Ureter (tissue), 1 donor: ENCODE results near the gene C9orf40. TPM values are rescaled to one million over a fixed set of nuclear protein-coding genes. Genes with fewer than 3 reads are reported as not detected.

Experiments used
- DNase-seq: peaks from one replicate; pipeline ENCODE4 v3.0.0-alpha.2; 2020; ENCODE audit warnings: low spot score
- total RNA-seq: library from RNA; stranded (reverse); gene quantifications from one replicate; pipeline ENCODE4 v1.2.4, GENCODE V29; 2023
- donor health status: DM: yes; HTN: yes; CAD: no.

The C9orf40 gene, protein sequence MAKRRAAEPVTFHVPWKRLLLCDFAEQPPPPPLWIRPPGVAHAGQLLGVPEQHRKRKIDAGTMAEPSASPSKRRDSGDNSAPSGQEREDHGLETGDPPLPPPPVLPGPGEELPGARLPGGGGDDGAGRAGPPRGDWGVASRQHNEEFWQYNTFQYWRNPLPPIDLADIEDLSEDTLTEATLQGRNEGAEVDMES
- total RNA-seq = 3.2 TPM

DNA sequence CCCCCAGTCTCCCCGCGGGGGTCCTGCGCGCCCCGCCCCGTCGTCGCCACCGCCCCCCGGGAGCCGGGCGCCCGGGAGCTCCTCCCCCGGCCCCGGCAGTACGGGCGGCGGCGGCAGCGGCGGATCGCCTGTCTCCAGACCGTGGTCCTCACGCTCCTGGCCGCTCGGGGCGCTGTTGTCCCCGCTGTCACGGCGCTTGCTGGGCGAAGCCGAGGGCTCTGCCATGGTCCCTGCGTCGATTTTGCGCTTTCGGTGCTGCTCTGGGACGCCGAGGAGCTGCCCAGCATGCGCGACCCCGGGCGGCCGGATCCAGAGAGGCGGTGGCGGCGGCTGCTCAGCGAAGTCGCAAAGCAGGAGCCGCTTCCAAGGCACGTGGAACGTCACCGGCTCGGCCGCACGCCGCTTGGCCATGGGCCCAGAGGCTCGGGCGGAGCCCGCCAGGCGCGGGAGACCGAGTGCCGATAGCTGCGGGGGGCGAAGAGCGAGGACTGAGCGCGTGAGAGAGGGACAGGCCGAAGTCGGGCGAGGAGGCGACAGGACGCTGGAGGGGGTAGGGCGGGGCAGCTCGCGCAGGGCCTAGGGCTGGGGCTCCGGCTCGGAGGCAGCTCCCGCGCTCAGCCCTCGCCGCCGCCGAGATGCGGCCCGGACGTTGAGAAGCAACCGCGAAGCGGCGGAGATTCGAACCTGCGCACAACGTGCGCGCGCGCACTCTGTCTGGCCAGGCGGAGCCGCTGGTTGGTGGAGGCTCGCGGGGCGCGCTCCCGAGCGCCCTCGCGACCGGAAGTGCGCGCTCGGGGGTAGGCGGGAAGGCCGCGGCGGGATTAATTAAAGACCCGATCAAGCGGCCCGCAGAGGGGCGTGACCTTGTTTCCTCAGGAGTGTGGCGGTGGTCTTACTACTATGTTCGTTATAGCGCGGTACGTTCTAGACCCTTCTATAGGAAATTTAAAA is at the start of gene C9orf40:
Gene C9orf40 (minus strand): TSS at position 712 of the 951 bp plus-strand sequence. CDS start 301 bp downstream, at position 411.
- DNase-seq = peak; percentile 92

DNA sequence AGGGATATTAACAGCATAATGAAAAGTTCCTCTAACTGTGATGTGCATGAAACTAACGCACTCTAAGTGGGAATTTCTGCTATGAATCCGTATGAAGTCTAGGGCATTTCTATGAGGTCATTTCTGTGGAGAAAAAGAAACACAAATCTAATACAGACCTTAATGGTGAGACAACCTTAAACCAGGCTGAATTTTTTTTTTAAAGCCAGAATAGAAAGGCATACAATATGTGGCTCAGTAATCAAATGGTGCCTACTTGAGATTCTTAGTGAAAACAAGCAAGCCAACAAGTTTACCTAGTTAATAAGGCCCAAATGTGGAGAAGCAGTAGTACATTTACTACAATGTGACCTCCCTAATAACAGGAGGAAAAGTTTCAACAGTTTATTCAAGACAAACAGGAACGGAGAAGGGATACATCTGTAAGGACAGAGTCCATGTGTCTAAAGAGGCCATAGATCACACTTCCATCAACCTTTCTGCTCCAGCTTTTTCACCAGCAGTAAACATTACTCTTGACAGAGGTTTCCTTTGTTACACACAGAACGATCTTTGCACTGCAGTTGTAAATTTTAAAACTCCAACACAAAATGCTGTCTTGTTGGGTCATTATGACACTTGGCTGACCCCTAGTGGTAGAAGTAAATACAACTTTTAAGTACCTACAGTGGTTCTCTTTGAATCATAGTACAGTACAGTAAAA is 49.2 kb upstream of the C9orf40 start:
- no peak for DNase-seq

DNA sequence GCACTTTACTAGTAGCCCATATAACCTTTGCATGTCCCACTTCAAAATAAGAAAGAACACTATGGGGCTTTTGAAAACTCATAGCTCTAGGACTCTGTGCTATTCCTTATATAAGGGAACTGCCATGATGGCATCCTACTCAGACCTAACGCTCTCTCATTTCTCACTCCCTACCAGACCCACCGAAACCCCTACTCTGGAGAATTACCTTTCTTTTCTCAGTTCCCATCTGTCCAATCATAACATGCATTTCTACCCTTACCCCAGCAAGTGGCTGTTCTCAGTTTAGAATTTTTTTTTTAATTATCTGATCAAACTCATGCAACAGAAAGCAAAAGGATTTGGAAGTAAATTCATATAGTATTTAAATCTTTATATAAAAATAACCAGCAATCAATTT is 48.1 kb upstream of the C9orf40 start:
- no peak for DNase-seq

DNA sequence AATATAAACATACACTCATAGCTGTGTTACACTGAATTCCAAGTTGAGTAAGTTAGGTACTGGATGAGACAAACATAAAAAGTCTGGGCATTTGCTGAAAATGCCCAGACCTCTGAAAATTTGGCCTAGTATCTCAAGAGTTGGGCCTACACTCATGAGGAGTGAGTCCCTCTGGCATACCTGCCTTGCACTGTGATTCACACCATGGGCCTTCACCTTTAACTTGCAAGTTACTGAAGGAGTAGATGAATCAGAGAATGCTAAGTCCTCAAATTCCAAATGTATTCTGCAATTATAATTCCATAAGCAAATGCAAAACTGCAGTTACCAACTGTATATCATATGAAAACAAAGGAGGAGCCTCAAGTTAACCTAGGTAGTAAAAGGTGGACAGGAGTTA is 32.3 kb upstream of the C9orf40 start:
- DNase-seq = no peak

DNA sequence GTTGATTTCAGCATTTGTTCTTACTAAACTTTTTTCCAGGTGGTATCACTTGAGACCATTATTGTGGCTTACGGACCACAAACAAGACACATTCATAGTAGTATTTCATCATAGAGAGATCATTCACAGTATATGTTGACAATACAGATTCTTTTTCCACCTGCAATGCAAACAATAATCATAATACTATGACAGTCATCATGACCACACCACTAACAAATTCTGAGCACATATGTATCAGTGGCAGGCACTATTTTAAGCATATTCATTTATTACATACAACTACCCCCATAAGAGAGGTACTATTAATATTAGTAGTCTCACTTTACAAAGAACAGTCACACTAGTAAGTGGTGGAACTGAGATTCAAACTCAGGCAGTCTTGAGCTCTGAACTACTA is 31.0 kb upstream of the C9orf40 start:
- DNase-seq = no peak

DNA sequence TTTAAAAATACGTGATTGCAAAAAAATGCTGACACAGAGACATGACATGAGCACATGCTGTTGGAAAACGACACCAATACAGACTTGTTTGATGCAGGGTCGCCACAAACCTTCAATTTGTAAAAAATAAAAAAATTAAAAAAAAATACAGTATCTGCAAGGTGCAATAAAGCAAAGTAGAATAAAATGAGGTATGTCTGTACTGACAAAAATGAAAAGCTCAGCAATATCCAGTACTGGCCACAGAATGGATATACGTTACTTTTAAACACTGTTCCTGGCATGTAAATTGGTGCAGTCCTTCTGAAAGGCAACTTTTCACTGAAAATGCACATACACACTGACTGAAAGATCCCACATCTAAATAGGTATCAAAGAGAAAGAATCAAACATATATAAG is 27.1 kb upstream of the C9orf40 start:
- DNase-seq = no peak

DNA sequence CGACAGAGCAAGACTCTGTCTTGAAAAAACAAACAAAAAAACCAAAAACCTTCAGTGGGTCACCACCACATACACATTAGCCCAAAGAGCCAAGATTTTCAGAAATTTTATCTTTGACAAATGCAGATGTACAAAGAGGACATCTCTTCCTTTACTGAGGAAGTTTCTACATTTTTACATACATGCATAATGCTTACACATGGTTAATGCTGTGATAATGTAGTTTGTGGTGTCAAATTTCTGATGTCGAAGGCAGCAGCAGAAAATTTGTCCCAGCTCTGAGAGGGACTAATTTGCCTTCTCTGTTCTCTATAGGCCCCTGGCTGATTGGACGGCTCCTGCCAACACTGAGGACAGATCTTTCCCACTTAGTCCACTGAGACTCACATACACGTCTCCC is 24.6 kb upstream of the C9orf40 start:
- DNase-seq = no peak

DNA sequence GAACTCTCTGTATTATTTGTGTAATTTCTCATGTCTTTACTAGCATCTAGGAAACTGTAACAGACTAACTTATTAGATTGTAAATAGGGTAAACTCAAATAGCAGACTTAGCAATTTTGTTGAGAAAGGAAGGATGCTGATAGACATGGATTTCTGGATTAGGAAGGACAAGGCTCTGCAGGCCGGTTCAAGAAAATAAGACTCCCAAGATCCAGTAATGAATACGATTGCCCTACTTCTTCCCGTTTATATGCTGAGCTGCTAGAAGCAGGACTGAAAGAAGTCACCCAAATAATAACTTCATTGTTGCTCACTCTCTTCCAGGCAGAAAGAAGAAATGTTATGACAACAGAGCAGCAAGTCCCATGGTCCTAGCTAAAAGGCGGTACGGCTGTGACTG is 22.8 kb upstream of the C9orf40 start:
- DNase-seq = no peak

DNA sequence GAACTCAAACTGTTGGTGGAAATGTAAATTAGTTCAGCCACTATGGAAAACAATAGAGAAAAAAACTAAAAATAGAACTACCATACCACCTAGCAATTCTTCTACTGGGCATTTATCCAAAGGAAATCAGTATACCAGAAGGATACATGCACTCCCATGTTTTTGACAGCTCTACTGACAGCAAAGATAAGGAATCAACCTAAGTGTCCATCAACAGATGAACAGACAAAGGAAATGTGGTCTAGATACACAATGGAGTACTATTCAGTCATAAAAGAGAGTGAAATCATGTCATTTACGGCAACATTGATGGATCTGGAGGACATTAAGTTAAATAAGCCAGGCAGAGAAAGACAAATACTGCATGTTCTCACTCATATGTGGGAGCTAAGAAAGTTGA is 21.8 kb upstream of the C9orf40 start:
- no peak for DNase-seq

DNA sequence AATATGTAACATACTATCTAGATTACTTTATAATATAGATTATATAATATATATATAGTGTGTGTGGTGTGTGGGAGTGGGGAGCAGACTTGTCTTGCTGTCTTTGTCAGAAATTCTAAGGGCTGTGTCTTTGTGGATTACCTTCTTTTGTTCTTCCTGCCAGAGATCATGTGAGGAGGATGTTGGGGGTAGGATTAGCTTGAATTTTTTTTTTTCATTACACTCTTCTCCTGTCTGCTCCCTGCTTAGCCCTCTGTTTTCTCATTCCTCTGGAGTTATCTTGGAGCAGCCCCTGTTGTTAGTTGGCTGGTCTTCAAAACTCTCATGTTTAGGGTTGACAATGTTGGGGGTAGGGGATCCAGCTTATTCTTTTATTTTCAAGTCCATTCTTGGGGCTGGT is 21.0 kb upstream of the C9orf40 start:
- DNase-seq = no peak

DNA sequence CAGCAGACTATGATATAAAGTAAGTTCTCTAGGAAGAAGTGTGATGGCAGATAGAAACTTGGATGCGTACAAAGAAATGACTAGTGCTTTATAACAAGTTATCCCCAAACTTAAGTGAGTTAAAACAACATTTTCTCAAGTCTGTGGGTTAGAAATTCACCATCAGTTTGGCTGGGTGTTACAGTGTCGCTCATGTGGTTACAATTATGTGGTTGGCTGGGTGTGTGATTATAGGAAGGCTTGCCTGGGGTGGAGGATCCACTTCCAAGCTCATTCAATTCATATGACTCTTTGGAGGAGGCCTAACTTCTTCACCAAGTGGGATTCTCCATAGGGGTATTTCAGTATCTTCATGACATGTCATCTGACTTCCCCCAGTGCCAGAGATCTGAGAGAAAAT is 10.3 kb upstream of the C9orf40 start:
- no peak for DNase-seq

DNA sequence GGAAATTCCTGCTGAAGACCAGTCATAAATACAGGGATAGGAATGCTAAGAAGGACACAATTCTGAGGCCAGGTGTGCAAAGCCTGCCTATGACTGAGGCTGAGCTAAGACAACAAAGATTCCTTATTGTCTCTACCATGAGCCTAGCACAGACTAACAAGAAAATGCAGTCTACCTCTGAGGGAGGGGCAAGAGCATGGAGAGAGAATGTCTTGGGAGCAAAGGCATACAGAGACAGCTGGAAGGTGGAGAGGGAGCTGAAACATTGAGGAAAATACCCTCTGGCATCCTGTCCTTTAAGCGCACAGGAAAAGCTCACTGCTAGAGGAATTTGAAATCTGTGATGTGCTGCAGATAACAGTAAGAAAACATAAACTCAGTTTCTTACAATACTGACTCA is 8.8 kb upstream of the C9orf40 start:
- no peak for DNase-seq

DNA sequence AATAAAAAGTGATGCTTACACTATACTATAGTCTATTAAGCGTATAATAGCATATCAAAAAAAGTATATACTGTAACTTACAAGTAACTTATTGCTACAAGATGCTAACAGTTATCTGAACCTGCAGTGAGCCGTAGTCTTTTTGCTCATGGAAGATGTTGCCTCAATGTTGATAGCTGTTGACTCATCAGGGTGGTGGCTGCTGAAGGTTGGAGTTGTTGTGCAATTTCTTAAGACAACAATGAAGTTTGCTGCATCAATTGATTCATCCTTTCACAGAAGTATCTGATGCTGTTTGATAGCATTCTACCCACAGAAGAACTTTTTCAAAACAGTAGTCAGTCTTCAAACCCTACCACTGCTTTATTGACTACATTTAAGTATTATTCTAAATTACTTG is 7.8 kb upstream of the C9orf40 start:
- DNase-seq = no peak

DNA sequence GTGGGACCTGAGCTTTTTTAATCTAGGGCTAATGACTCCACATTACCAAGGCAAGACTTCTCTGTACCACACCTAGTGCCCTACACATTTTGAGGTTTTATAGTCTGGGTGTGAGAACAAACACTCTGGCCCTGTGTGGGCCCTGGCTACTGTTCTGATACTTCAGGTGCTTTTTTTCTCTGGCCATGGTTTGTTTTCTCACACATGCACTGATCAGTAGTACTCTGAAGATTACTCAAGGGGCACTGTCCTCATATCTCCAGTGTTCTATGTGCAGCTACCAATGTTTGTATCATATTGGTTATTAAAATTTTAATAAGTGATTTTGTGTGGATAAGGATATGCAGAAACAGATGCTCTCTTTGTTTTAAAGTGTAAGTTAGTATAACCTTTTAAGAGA is 5.9 kb upstream of the C9orf40 start:
- no peak for DNase-seq

DNA sequence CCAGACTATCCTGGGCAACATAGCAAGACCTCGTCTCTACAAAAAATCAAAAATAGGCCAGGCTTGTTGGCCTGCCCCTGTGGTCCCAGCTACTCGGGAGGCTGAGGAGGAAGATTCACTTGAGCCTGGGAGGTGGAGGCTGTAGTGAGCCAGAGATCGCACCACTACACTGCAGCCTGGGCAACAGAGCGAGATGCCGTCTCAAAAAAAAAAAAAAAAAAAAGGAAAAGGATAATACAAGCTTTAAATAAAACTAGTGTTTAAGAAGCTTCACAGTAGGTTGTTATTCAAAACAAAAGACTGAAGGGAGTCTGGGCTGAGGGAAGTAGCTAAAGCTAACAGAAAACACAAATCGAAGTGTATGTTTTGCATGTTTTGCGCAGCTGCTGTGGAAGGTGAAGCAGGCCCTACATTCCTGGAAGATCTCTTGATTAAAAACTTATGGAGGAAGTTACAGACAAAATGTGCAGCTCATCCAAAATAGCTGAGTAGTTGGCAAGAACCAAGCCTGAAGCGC is 581 bp upstream of the C9orf40 start:
- DNase-seq = no peak

DNA sequence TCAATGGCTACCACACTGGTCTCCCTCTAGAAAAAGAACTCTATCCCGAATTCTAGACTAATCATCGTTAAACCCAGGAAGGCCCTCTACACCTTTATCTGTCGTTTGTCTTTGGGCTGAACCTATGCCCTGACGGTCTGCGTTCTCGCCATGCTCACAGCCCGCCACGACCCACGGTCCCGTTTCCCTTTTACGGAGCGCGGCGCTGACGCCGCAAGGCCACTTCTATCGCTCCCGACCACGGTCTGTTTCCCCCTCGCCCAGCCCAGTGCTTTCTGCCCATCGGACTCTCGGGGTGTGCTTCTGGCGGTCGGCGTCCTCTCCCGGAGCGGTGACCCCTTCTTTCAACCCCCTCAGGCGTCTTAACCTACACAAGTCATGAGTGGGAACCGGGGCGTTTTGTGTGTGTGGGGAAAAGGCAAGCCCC is 974 bp downstream of the C9orf40 start:
- DNase-seq = peak; percentile 54

DNA sequence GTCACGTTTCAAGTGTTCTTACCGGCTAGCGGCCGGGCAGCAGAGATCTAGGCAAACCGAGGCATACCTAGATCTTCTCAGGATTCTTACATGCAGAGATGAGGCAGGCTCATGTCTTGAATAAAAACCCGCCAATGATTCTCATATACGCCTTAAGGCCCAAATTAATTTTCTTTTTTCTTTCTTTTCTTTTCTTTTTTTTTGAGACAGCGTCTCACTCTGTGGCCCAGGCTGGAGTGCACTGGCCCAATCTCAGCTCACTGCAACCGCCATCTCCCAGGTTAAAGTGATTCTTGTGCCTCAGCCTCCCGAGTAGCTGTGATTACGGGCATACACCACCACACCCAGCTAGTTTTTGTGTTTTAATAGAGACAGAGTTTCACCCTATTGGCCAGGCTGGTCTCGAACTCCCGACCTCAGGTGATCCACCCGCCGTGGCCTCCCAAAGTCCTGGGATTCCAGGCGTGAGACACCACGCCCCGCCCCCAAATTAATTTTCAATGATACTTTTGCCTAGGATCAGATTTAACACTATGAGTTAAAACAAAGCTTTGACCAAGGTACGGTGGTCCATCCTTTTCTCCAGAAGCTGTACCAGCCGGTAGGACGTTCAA is 1.5 kb downstream of the C9orf40 start:
- DNase-seq = no peak

DNA sequence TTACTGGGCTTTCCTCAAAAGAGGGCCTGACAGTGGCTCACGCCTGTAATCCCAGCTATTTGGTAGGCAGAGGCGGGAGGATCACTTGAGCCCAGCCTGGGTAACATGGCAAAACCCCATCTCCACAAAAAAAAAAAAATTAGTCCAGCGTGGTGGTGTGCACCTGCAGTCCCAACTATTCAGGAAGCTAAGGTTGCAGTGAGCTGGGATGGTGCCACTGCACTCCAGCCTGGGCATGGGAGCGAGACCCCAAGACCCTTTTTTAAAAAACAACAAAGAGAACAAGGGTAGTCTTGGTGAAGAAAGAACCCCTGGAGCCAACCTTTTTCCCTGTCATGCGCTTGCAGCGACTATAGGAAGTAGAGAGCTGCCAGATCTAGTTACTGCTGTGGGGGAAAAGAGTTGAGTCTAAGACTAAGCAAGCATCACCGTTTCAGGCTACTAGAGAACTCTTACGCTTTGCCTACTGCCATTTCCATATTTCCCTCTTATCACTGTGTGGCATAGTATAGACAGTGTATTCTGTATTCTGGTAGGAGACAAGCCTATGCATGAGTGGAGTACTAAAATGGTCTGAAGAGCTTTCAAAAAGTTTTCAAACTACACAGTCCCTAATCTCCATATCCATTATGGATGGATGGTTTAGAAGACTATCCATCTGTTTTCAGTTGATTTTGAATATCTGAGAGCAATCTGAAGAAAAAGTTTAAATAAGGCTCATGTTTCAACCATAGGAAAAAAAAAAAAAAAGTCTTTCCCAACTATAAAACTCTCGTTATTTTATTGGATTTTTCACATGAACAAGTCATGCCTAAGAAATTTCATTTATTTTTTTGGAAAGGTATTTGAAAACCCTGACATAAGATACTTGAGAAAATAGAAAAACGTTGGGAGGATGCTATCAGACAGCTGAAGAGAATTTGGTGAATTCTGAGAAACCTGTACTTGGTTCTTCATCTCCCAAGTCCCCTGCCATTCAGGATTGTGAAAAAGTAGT is 2.6 kb downstream of the C9orf40 start:
- no peak for DNase-seq

DNA sequence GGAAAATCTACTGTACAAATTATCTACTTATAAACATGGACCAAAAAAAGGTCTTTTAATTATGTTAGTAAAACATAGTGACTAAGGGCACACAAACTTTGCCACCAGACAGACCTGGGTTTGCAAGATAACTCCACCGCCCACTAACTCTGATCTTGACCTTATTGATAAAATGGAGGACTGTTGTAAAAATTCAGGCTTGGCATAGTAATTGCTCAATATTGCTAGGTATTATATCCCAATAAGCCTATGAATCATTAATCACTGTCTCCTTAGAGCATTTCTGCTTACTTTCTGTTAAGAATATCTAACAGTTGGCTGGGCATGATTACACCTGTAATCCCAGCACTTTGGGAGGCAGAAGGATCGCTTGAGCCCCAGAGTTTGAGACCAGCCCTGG is 3.8 kb downstream of the C9orf40 start:
- no peak for DNase-seq

DNA sequence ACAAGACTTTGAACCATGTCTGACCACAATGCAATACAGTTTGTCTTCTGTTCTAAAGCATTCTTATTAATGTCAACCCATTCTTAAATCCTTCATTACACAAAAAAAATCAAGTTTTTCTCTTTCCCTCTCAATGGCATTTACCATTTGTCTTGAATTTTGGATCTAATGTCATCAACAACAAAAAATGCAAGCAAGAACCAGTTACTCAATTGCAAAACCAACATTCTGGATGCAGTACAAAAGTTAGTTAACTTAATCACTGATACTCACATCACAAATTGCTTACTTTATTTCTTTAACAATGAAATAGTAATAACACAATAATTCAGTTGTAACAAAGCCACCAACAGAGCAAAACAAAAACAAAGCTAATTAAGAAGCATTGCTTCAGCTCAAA is 6.0 kb downstream of the C9orf40 start:
- DNase-seq = no peak

DNA sequence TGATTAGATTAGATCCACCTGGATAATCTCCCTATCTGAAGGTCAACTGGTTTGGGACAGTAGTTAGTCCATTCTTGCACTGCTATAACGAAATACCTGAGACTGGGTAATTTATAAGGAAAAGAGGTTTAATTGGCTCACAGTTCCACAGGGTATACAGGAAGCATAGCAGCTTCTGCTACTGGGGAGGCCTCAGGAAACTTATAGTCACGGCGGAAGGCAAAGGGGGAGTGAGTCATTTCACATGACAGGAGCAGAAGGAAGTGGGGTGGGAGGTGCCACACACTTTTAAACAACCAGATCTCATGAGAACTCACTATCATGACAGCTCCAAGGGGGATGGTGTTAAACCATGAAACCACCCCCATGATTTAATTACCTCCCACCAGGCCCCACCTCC is 9.9 kb downstream of the C9orf40 start:
- DNase-seq = no peak
